Amniotic stem cell (primary cell): ENCODE measurements around the gene RUNX1.

Experiments used
- DNase-seq: peaks from one replicate; lab custom pipeline; 2025; lab: John Stamatoyannopoulos, UW

Gene RUNX1

GRCh38 chr21:34846601-34847112, 202.4 kb downstream of the RUNX1 start:
- peak; percentile 41 for DNase-seq

- peak; percentile 41 for DNase-seq
Observed at GRCh38 chr21:34845521-34846451, 203.3 kb downstream of the RUNX1 start.

- DNase-seq: no peak
Observed at GRCh38 chr21:34844924-34845238, 204.2 kb downstream of the RUNX1 start.

DNA sequence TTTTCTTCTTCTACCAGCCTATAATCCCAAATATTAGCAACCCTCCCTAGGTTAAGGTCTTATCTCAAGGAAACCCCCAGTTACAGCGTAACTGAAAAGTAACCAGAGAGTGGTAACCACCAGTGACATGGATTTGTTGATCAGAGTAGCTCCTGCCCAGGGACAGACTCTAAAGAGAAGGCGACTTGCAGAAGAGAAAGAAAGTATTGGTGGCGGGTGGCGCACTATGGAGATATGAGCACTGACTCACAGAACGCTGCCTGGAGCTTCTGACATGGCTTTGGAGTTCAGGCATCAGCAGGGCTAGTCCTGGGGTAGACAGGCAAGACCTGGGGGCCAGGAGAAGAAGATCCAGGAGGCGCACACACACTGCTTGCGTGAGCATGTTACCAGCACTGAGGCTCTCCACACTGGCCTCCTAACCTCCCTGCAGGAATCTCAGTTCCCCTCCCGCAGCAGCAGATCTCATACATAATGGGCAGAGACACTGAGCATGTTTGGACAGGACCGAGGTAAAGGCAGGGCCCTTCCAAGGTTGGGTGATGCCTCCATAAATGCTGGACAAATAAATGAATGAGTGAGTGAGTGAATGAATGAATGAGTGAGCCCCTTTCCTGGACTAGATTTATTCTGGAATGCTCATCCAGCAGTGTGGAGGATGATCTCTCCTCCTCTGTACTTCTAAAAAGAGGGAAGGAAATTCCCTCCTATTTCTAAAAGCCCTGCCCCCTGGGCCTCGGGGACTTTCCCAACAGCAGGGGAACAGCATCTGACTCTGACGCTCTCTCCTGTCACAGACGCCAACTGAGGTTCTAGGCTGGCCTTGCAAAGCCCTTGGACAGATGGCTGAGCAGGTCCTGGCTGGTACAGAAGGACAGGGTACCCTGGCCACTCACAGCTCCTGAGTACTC, 204.8 kb downstream of the RUNX1 start:
- no peak for DNase-seq

- no peak for DNase-seq
Observed at GRCh38 chr21:34843562-34843961, 205.5 kb downstream of the RUNX1 start.

- no peak for DNase-seq
Observed at GRCh38 chr21:34841154-34841553, 207.9 kb downstream of the RUNX1 start.

GRCh38 chr21:34840693-34841092, 208.4 kb downstream of the RUNX1 start:
- DNase-seq: no peak

DNA sequence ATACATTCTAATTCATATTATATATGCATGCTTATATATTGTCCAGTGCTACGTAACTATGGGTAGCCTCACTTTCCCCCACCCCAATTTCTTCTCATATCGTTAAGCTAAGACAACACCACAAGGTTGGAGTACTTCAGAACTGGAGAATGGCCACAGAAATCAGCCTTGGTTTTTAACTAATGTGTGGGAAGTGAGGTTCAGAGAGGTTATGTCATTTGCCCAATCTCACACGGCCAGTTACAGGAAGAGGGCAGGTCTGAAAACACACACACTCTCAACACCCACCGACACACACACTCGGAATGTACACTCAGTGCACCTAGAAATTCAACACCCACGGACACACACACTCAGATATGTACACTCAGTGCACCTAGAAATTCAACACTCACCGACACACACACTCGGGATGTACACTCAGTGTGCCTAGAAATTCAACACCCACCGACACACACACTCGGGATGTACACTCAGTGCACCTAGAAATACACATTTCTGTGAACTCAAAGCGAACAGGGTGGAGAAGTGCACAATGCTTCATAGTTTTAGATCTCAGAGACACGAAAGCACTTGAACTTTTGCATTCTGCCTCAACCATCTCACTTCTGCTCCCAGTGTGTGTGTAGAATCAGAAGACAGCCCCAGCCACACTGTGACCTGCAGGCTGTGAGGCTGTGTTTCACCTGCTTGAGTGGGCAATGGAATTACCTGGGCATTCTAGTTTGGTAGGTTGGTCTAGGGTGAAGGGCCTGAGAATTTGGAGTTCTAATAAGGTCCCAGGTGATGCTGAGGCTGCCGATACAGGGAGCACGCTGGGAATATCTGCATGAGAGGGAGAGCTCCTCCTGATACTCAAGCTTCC, 209.9 kb downstream of the RUNX1 start:
- DNase-seq: no peak

DNA sequence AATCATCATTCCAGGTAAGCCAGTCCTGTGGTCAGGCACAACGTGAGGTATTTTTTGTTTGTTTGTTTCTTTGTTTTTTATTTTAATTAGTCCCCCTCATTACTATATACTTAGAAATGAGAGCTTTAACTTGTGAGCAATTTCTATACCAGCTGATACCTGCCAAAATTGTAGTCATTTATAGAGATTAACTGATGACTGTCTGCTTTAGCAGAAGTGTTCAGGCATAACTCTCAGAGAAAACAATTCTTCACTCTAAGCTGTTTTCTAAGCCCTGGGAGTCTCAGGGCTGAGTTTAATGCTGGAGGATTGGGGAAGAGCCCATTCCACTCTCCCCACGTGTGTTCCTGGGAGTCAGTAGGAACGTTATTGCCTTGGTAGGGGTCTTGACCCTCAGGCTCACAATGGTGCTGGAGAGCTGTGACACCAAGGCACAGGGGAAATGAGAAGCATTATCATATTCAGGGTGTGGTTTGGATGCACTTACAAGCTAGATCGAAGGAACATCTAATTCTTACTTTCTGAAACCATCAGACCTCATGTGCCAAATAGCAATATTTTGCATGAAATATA, 212.1 kb downstream of the RUNX1 start:
- DNase-seq: no peak

GRCh38 chr21:34836103-34836932, 212.8 kb downstream of the RUNX1 start:
- DNase-seq: peak; percentile 95

DNA sequence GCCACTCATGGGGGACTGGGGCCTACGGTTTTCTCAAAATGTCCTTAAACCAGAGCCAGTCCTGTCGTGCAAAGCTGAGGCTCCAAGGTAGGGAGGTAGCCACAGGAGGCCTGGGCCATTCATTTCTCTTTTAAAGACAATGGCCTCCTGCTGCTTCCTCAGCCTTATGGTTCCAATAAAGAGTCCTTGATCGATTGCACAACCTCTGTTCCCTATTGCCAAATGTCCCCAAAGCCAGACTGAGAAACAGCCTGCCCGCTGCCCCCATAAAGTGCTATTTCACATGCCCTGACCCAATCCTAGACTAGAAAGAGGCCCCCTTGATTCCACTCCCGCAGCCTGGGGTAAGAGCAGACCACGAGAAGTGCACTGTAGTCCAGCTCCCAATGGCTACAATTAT, 213.6 kb downstream of the RUNX1 start:
- no peak for DNase-seq

- DNase-seq: no peak
Observed at GRCh38 chr21:34834852-34835501, 214.1 kb downstream of the RUNX1 start.

DNA sequence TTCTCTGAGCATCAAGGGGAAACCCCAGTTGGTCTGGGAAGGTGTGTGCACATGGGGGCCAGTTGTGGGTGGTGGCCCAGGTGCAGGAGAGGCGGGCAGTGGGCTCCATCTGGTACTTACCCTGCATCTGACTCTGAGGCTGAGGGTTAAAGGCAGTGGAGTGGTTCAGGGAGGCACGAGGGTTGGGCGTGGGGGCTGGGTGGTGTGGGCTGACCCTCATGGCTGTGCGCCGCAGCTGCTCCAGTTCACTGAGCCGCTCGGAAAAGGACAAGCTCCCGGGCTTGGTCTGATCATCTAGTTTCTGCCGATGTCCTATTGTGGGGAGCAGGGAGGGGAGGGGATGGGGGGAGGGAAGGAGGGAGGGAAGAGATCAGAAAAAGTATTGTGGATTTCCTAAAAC, 214.8 kb downstream of the RUNX1 start:
- no peak for DNase-seq

DNA sequence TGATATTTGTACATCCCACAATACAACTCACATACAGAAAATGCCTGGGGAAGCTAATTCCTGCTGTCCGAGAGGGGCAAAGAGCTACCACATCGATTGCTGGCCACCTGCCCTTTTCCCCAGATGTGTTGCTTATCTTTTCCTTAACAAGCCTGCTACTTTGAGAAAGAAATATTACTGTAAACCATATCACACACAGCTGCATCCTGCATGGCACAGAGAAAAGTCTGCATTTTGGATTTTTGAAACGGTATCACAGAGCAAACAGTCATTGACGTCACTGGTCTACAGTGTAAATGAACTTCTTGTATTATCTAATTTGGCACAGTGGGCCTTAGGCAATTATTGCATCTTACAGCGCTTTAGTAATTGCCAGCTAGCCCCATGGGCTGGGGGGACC, 215.6 kb downstream of the RUNX1 start:
- DNase-seq: no peak

- DNase-seq: no peak
Observed at GRCh38 chr21:34830386-34831170, 218.5 kb downstream of the RUNX1 start.

DNA sequence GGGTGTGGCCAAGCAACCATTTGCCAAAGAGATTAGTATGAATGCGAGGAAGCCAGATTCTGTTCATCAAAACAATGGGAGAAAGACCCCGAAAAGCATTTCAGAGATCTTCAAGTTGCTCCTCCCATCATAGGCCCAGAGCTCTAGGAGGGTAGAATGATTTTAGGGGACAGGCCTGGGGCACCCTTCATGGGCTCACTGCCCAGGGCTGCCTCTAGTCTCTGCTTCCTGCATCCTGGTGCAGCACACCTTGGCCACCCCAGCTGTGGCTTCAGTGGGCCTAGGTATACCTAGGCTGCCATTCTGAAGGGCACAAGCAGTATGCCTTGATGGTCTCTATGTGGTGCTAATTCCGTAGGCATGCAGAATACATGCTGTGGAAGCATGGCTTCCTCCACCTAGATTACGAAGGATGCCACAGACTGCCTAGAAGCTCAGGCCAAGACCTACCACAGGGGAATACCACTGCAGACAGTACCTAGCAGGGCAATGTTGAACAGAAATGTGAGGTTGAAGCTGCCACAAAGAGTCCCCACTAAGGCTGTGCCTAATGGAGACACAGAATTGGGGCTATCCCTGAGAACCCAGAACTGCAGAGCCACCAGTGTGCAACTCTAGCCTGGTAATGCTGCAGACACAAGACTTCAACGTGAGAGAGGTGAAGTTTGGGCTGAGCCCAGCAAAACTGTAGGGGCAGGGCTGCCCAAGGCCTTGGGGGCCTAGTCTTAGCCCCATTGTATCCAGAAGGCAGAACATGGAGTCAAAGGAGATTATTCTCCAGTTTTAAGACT, 221.5 kb downstream of the RUNX1 start:
- DNase-seq: no peak

DNA sequence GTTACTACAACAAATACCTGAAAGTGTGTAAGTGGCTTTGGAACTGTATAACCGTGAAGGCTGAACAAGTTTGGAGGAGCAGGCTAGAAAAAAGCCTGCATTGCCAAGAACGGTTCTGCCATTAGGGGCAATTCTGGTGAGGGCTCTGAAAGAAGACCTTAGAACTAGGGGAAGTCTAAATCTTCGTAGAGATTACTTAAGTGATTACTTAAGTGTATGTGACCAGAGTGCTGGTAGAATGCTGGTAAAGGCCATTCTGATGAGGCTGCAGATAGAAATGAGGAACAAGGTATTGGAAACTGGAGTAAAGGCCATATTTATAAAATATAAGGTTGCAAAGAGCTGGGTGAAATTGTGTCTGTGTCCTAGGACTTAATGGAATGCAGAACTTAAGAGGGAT, 222.3 kb downstream of the RUNX1 start:
- no peak for DNase-seq

GRCh38 chr21:34825948-34826548, 223.1 kb downstream of the RUNX1 start:
- DNase-seq: no peak
